SH-SY5Y (cell line): ENCODE data around the gene LANCL1.

ENCODE experiments used
- GATA2 ChIP-seq: IDR thresholded peaks from 2 replicates; pipeline ENCODE4 v1.6.1; 2011; ENCODE audit warnings: mild to moderate bottlenecking, low read depth, low read length
- GATA3 ChIP-seq: IDR thresholded peaks from 2 replicates; pipeline ENCODE4 v1.6.1; 2011; ENCODE audit warnings: low read depth, mild to moderate bottlenecking, low read length, moderate library complexity

- TF ChIP-seq GATA3, result no peak
- TF ChIP-seq GATA2, result no peak
These were observed 26.6 kb upstream of the LANCL1 start for GRCh38 chr2:210503001-210503623.
